ENCODE data around the gene NAIF1. TPM values are rescaled to one million over a fixed set of nuclear protein-coding genes. Genes with fewer than 3 reads are reported as not detected.

Gene NAIF1
- total RNA-seq, 4 donors from 2014 or later = 8.6 to 10.8 (median 9.6) TPM

DNA sequence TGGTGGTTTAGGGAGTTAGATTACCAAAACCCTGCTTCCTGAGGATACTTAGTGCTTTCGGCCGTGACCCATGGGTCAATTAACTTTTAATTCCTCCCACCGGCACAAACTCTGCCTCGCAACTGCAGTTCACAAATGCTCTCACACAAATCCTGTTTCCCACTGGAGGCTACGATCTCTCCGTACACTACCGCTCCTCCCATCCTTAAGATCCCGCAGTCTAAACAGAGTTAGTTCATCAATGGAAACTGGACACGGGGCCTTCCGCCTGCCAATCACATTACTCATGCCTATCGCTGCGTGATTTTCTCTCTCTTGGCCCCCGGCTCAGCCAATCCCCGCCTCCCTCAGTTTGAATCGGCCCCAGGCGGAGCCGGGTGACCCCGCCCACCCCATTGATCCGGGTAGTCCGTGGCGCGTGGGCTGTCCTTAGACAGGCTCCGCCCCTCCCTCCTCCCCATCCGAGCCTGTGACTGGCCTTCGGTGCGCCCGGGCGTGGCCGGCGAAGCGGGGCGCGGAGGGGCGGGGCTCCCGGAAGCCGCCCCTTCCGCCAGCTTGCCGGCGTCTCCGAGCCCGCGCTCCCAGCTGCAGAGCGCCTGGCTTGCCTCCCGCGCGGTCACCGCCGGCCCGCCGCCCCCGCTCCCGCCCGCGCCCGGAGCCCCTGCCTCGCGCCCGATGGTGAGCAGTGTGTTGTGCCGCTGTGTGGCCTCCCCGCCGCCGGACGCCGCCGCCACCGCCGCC is 695 bp upstream of the NAIF1 start, which contains the start of gene SLC25A25:
Gene SLC25A25 (plus strand): TSS at position 588 of the 741 bp plus-strand sequence. CDS start 88 bp downstream, at position 676.
- DNase-seq (ENCODE audit: low spot score in 2 of 2) = peak; percentile 100
- H3K4me3 ChIP-seq (ENCODE audit: low read depth, poor library complexity, severe bottlenecking) = peak within 1 kb of the TSS; percentile 69
- intact Hi-C loops (cut with DNase I; ENCODE audit: low total_unique reads) = no loop called here
- WGBS, 2 donors = 0 to 1% methylated on average over 37 to 39 of the region's 67 CpGs
- peak in 1 of 2 donors; percentile 45 for TF ChIP-seq POLR2A (IDR thresholded peaks at IDR 0.05)
- TF ChIP-seq, protein P1, sequence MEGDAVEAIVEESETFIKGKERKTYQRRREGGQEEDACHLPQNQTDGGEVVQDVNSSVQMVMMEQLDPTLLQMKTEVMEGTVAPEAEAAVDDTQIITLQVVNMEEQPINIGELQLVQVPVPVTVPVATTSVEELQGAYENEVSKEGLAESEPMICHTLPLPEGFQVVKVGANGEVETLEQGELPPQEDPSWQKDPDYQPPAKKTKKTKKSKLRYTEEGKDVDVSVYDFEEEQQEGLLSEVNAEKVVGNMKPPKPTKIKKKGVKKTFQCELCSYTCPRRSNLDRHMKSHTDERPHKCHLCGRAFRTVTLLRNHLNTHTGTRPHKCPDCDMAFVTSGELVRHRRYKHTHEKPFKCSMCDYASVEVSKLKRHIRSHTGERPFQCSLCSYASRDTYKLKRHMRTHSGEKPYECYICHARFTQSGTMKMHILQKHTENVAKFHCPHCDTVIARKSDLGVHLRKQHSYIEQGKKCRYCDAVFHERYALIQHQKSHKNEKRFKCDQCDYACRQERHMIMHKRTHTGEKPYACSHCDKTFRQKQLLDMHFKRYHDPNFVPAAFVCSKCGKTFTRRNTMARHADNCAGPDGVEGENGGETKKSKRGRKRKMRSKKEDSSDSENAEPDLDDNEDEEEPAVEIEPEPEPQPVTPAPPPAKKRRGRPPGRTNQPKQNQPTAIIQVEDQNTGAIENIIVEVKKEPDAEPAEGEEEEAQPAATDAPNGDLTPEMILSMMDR (IDR thresholded peaks at IDR 0.05) = no peak

DNA sequence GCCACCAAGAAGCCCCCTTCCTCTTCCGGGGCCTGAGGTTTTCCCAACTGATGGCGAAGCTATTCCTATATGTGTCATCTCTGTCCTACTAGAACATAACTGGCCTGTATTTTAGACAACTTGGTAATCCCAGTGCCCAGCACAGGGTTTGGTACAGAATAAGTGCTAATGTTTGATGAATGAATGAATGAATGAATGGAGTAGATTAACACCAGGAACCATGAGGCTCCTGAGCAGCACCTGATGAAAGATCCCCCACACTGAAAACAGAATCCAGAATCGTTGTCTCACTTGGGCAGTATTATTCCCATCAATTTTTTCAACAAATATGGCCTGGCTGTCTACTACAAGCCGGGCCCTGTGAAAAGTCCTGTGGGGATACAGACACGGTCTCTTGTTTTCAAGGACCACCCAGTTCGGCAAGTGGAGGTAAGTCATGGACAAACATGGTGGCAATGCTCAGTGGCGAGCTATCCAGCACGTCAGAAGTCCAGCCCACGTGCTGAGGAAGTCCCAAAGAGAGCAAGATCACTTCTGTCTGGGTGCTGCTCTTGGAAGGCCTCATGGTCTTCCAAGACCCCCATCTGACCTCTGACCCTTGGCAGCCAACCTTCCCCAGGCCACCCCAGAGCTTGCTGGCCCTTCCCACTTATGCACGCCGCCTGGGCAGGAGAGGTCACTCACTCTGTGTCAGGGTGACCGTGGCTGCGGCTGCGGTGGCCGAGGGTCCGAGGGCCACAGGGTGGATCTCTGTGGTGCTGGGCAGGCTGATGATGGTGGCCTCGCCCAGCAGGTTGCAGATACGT is 1.0 kb downstream of the NAIF1 start:
- intact Hi-C loops (cut with DNase I; ENCODE audit: low total_unique reads) = no loop called here
- TF ChIP-seq POLR2A (IDR thresholded peaks at IDR 0.05) = no peak
- TF ChIP-seq, protein P1 (IDR thresholded peaks at IDR 0.05) = no peak
- WGBS, 2 donors = 88 to 92% methylated on average over 14 to 18 of the region's 18 CpGs
- DNase-seq (ENCODE audit: low spot score in 2 of 2) = peak in 1 of 2 donors; percentile 87
- peak overlapping the region; percentile 20 for H3K4me3 ChIP-seq (ENCODE audit: low read depth, poor library complexity, severe bottlenecking)

DNA sequence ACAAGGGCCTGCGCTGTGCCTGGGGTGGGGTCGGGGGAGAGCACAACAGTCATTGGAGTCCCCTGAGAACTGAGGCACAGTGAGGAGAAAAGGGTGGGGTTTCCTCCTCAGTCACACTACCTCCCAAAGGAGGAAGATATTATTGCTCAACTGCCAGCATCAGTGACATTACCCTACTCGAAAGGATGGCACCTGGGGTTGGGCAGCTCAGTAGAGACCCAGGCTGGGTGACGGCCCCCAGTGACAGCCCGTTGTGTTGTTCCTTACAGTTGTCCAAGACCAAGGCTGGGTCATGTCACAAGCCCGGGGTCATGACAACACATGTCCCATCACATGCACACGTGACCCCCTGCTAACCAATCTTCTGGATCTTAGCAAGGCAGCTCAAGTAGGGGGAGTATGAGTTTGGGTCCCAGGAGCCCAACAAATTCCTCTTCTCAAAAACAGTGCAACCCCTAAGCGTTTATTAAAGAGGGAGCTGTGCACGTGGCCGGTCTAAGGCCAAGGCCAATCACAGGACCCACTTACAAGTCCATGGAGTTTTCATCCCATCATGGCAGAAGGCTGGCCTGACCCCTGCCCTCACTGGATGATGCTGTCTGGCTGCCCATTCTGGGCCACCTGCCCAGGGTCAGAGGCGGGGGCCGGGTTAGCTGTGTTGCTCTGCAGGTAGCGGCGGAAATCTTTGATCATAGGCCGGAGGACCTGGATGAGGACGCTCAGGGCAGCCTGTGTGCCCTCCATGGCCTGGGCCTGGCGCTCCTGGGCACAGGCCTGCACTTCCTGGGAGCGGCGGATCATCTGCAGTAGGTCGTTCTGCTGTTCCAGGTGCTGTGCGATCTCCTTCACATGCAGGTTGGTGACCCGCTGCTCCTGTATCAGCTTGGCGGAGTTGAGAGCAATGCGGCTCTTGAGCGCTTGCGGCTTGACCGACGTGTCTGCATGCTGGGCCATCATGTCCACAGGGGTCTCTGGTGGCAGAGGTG is 4.0 kb downstream of the NAIF1 start:
- H3K4me3 ChIP-seq (ENCODE audit: low read depth, poor library complexity, severe bottlenecking) = no peak overlapping the region
- intact Hi-C loops (cut with DNase I; ENCODE audit: low total_unique reads) = no loop called here
- 88 to 90% methylated on average over 23 to 26 of the region's 28 CpGs for WGBS, 2 donors
- DNase-seq (ENCODE audit: low spot score in 2 of 2) = no peak
- TF ChIP-seq, protein P1 (IDR thresholded peaks at IDR 0.05) = no peak
- TF ChIP-seq POLR2A (IDR thresholded peaks at IDR 0.05) = no peak

DNA sequence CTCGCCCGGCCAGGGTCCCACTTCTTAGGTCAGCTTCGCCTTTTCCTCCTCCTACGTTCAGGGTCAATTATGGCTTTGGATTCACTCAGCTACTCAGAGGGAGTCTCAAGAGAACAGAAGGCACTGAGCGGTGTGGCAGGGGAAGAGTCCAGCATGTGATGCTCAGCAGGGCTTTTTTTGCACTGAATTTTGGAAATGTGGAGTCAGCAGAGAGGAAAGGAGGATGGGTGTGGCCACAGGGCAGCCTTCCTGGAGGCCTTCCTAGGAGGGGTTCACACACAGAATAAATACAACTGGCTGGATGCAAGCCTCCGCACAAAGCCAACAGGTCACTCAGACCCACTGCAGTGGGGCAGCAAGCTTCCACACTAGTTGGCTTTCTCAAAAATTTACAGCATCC is 4.8 kb downstream of the NAIF1 start:
- DNase-seq (ENCODE audit: low spot score in 2 of 2) = no peak
- no peak overlapping the region for H3K4me3 ChIP-seq (ENCODE audit: low read depth, poor library complexity, severe bottlenecking)
- TF ChIP-seq, protein P1 (IDR thresholded peaks at IDR 0.05) = no peak
- no peak for TF ChIP-seq POLR2A (IDR thresholded peaks at IDR 0.05)
- 62 to 65% methylated on average over 6 of the region's 6 CpGs for WGBS, 2 donors
- intact Hi-C loops (cut with DNase I; ENCODE audit: low total_unique reads) = no loop called here

DNA sequence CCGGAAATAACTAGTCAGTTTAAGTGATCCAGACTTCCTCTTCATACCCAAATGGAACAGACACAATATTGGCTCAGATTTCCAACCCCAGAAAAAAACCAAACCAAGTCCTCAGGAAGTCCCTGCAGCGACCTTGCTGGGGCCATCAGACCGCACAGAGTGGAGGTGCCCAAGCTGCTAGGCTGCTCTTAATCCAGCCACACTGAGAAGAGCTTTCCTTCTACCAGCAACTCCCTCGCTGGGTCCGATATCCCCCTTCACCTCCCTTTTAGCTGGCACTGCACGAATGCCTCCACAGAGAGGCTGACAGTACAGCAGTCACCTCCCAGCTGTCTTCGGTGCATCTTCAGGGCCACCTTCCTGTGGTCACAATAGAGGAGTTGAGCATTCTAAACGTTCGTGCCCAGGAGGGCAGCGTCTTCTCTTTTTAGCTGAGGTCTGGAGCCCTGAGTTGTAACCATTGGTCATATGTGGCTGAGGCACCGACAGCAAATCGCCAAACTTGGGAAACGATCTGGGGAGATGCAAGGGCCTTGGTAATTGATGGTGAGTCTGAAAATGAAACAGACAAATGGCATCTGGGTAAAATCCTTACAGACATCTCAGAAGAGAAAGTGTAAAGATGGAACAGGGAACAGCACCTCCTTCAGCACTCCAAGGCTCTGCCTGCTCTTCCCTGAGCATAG is 5.7 kb downstream of the NAIF1 start:
- no peak overlapping the region for H3K4me3 ChIP-seq (ENCODE audit: low read depth, poor library complexity, severe bottlenecking)
- intact Hi-C loops (cut with DNase I; ENCODE audit: low total_unique reads) = no loop called here
- DNase-seq (ENCODE audit: low spot score in 2 of 2) = no peak
- no peak for TF ChIP-seq POLR2A (IDR thresholded peaks at IDR 0.05)
- TF ChIP-seq, protein P1 (IDR thresholded peaks at IDR 0.05) = no peak
- 61 to 68% methylated on average over 13 of the region's 13 CpGs for WGBS, 2 donors

Data from lower leg skin (tissue), 4 donors.